HCT116 (cell line): ENCODE data around the gene MNX1. TPM values are rescaled to one million over a fixed set of nuclear protein-coding genes. Genes with fewer than 3 reads are reported as not detected.

Experiments
- ATAC-seq: fragments of 200-7000 bp; cut with Tn5 transposase; 2 replicates; pipeline ENCODE4 v1.9.1; 2020; ENCODE audit warnings: mild to moderate bottlenecking, moderate library complexity
- BruUV-seq: library from RNA; stranded (reverse); fragments of 400-500 nt; replicated peaks from 2 replicates; lab custom pipeline; 2021; lab: Mats Ljungman, UMichigan
- CTCF ChIA-PET: fragments of 300-600 bp; sonication (Branson Sonifier 250); formaldehyde crosslinking; loops from one replicate; lab custom pipeline; 2021; ENCODE audit warnings: antibody characterized with exemption; lab: Charles Lee
- POLR2A ChIA-PET: fragments of 300-600, 350-600 bp; sonication (Branson Sonifier 250); formaldehyde crosslinking; loops from one replicate; lab custom pipeline; 2021; ENCODE audit warnings: antibody characterized with exemption; lab: Charles Lee
- RAD21 ChIA-PET, 2 experiments: fragments of 300-600 bp; sonication (Branson Sonifier 250); formaldehyde crosslinking; loops; one replicate each; lab custom pipeline; 2023; ENCODE audit warnings: low total read pairs in 2 of 2; ENCODE audit not compliant: uncharacterized antibody in 2 of 2, unreplicated experiment in 2 of 2, low non-redundant PET in 1 of 2; lab: Charles Lee
- DNase-seq: peaks from one replicate; pipeline ENCODE4 v3.0.0-alpha.2; 2010; ENCODE audit warnings: low read depth, low spot score
- H2AFZ ChIP-seq: fragments of 200-600 bp; shearing (Covaris generic), sonication (generic); 2 replicates; pipeline ENCODE4 v1.6.1; 2017; ENCODE audit warnings: low read depth, mixed run types, mixed read lengths, antibody characterized with exemption, low read length; ENCODE audit not compliant: poor library complexity, severe bottlenecking
- H3K27ac ChIP-seq: 2 replicates; pipeline ENCODE4 v1.5.1; 2012; ENCODE audit warnings: low read depth, low read length
- H3K27me3 ChIP-seq: fragments of 200-600 bp; sonication (generic); 2 replicates; pipeline ENCODE4 v1.6.1; 2016; ENCODE audit warnings: mixed run types, low read length, mixed read lengths; ENCODE audit not compliant: insufficient read depth
- H3K36me3 ChIP-seq, 2 experiments: fragments of 200-500 bp in 1 of 2; fragments of 200-600 bp in 1 of 2; sonication (Bioruptor generic) in 1 of 2; sonication (generic) in 1 of 2; 2 replicates each; pipeline versions ENCODE4 v1.5.1 to v1.6.1; 2014 to 2016; ENCODE audit warnings: low read length in 2 of 2, inconsistent platforms in 1 of 2, mixed read lengths in 1 of 2, mixed run types in 1 of 2; ENCODE audit not compliant: insufficient read depth in 2 of 2, control insufficient read depth in 1 of 2
- H3K4me1 ChIP-seq, 2 experiments: fragments of 200-600 bp in 1 of 2; sonication (generic) in 1 of 2; 2 replicates each; pipeline versions ENCODE4 v1.5.1 to v1.6.1; 2012 to 2017; ENCODE audit warnings: low read length in 2 of 2, inconsistent platforms in 1 of 2, mild to moderate bottlenecking in 1 of 2, mixed read lengths in 1 of 2, mixed run types in 1 of 2, moderate library complexity in 1 of 2; ENCODE audit not compliant: insufficient read depth in 2 of 2, control insufficient read depth in 1 of 2
- H3K4me2 ChIP-seq: fragments of 200-600 bp; sonication (generic); 2 replicates; pipeline ENCODE4 v1.6.1; 2017; ENCODE audit warnings: mixed run types, low read length, mixed read lengths
- H3K4me3 ChIP-seq, 2 experiments: fragments of 200-600 bp in 1 of 2; sonication (generic) in 1 of 2; replicated peaks in 1 of 2; 2 replicates each; pipeline ENCODE4 v1.5.1; 2011 to 2016; ENCODE audit warnings: low read length in 2 of 2, control low read depth in 1 of 2, low read depth in 1 of 2, mild to moderate bottlenecking in 1 of 2, mixed read lengths in 1 of 2, mixed run types in 1 of 2
- H3K79me2 ChIP-seq: fragments of 200-600 bp; sonication (generic); 2 replicates; pipeline ENCODE4 v1.6.1; 2017; ENCODE audit warnings: mild to moderate bottlenecking, mixed run types, low read length, moderate library complexity, mixed read lengths; ENCODE audit not compliant: insufficient read depth
- H3K9ac ChIP-seq: fragments of 200-600 bp; sonication (generic); 2 replicates; pipeline ENCODE4 v1.6.1; 2016; ENCODE audit warnings: low read length, mixed read lengths
- H3K9me2 ChIP-seq: fragments of 200-600 bp; sonication (generic), shearing (Covaris generic); 2 replicates; pipeline ENCODE4 v1.6.1; 2017; ENCODE audit warnings: mixed run types, mild to moderate bottlenecking, moderate library complexity; ENCODE audit not compliant: insufficient read depth
- H3K9me3 ChIP-seq, 2 experiments: fragments of 200-500 bp in 1 of 2; fragments of 200-600 bp in 1 of 2; sonication (Bioruptor generic) in 1 of 2; sonication (generic) in 1 of 2; 2 replicates each; pipeline ENCODE4 v1.6.1; 2014 to 2017; ENCODE audit warnings: low read length in 2 of 2, mixed read lengths in 2 of 2, inconsistent platforms in 1 of 2, low read depth in 1 of 2, mild to moderate bottlenecking in 1 of 2, mixed run types in 1 of 2, moderate library complexity in 1 of 2; ENCODE audit not compliant: control insufficient read depth in 1 of 2, insufficient read depth in 1 of 2
- H4K20me1 ChIP-seq: fragments of 200-600 bp; sonication (generic), shearing (Covaris generic); 2 replicates; pipeline ENCODE4 v1.6.1; 2017; ENCODE audit warnings: mixed run types, mild to moderate bottlenecking, moderate library complexity; ENCODE audit not compliant: insufficient read depth
- CBX3 ChIP-seq: IDR thresholded peaks from 2 replicates; pipeline ENCODE4 v1.6.1; 2012; ENCODE audit warnings: low read depth
- CEBPB ChIP-seq: IDR thresholded peaks from 2 replicates; pipeline ENCODE4 v1.6.1; 2012; ENCODE audit warnings: low read depth
- EGR1 ChIP-seq: IDR thresholded peaks from 2 replicates; pipeline ENCODE4 v1.6.1; 2012; ENCODE audit warnings: low read depth
- ELF1 ChIP-seq: IDR thresholded peaks from 2 replicates; pipeline ENCODE4 v1.6.1; 2012; ENCODE audit warnings: low read depth, borderline replicate concordance
- EZH2 ChIP-seq: fragments of 200-600 bp; sonication (generic); IDR thresholded peaks from 2 replicates; pipeline ENCODE4 v1.6.1; 2017; ENCODE audit warnings: antibody characterized with exemption, mixed run types
- EZH2phosphoT487 ChIP-seq: fragments of 200-600 bp; IDR thresholded peaks from 2 replicates; pipeline ENCODE4 v1.6.1; 2018; ENCODE audit warnings: antibody characterized with exemption, borderline replicate concordance
- FOSL1 ChIP-seq: IDR thresholded peaks from 2 replicates; pipeline ENCODE4 v1.6.1; 2012; ENCODE audit warnings: low read depth
- SIN3A ChIP-seq: IDR thresholded peaks from 2 replicates; pipeline ENCODE4 v1.6.1; 2012; ENCODE audit warnings: low read depth
- TCF7L2 ChIP-seq: IDR thresholded peaks from 2 replicates; pipeline ENCODE4 v1.7.0; 2011; ENCODE audit warnings: borderline replicate concordance, inconsistent platforms; ENCODE audit not compliant: insufficient read depth, insufficient read length; ENCODE audit errors: extremely low read depth
- ZNF274 ChIP-seq: fragments of 200-500 bp; sonication (Bioruptor generic); IDR thresholded peaks from 2 replicates; pipeline ENCODE4 v1.6.1; 2014; ENCODE audit warnings: mild to moderate bottlenecking, low read depth, low read length, inconsistent platforms
- intact Hi-C: fragments of 100-400 bp; cut with micrococcal nuclease; formaldehyde crosslinking; loops from 2 replicates; pipeline ENCODE4 v1.10.0; 2022
- total RNA-seq: library from RNA; stranded (reverse); gene quantifications from one replicate; pipeline ENCODE4 v1.2.1, GENCODE V29; 2021; ENCODE audit not compliant: unreplicated experiment
- TF ChIP-seq, protein P1 (sequence below): IDR thresholded peaks from 2 replicates; pipeline ENCODE4 v1.6.1; 2012; ENCODE audit warnings: low read depth
- TF ChIP-seq, protein P2 (sequence below): IDR thresholded peaks from 2 replicates; pipeline ENCODE4 v1.6.1; 2012
- TF ChIP-seq, protein P3 (sequence below): IDR thresholded peaks from 2 replicates; pipeline ENCODE4 v1.6.1; 2012

Gene MNX1
- total RNA-seq, 1 experiment from 2014 or later, result 7.7 TPM

DNA sequence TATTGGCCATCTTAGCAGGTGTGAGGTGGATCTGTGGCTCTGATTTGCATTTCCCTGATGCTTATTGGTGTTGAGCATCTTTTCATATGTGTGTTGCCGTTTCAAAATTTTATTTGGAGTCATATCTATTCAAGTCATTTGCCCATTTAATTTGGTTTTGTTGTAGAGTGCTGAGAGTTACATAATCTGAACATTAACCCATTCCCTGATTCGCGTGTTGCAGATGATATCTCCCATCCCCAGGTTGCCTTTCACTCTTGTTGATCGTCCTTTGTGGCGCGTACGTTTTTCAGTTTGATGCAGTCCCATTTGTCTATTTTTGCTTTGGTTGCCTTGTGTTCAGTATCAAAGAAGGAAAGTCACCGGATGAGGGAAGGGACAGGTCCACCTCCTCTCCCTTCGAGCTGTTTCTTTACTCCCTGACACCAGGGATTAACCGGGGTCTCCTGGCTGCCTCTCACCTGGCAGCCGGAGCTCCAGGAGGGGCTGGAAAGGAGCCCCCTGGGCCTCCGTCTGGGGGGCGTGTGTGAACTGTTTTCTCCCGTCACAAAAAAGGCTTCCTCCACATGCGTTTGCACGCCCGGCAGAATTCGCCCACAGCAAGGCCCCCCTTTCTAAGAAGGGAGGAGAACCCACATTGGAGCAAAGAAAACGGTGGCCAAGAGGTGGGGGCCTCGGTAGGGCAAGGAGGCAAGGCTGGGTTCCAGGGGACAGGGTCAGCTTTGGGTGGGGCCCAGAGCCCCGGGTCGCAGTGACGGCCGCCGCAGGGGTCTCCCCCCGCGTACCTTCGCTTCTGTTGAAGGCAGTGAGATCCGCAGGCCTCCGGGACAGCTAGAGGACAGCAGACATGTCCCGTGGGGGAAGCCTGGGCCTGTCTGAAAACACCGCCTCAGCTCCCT, 8.3 kb downstream of the MNX1 start:
- RAD21 ChIA-PET, result no interaction called here
- Histone ChIP-seq H3K9ac (no peak overlapping the region), H3K9me3 (no peaks in the 10 kb centered on the region), H3K36me3 (no peaks in the 10 kb centered on the region; a peak in 1 of 4 replicates), H3K9me2 (no peaks in the 10 kb centered on the region), H3K27ac (no peak overlapping the region), H3K4me2 (no peak overlapping the region), H3K4me1 (peaks cover 5 to 15% of the 10 kb centered on the region in 2 experiments; a peak in 3 of 4 replicates), H2AFZ (no peak overlapping the region), H3K27me3 (no peaks in the 10 kb centered on the region), H4K20me1 (no peaks in the 10 kb centered on the region), H3K4me3 (no peak overlapping the region), H3K79me2 (no peaks in the 10 kb centered on the region)
- no TSS peak for BruUV-seq
- intact Hi-C loops, result loop anchor here (5.0 kb wide), 1 partner anchor 140 kb away; no protein-coding TSS in a partner anchor
- no peak for ATAC-seq
- TF ChIP-seq EZH2phosphoT487, result no peak
- CTCF ChIA-PET, result no interaction called here
- DNase-seq, result no peak
- POLR2A ChIA-PET, result no interaction called here

DNA sequence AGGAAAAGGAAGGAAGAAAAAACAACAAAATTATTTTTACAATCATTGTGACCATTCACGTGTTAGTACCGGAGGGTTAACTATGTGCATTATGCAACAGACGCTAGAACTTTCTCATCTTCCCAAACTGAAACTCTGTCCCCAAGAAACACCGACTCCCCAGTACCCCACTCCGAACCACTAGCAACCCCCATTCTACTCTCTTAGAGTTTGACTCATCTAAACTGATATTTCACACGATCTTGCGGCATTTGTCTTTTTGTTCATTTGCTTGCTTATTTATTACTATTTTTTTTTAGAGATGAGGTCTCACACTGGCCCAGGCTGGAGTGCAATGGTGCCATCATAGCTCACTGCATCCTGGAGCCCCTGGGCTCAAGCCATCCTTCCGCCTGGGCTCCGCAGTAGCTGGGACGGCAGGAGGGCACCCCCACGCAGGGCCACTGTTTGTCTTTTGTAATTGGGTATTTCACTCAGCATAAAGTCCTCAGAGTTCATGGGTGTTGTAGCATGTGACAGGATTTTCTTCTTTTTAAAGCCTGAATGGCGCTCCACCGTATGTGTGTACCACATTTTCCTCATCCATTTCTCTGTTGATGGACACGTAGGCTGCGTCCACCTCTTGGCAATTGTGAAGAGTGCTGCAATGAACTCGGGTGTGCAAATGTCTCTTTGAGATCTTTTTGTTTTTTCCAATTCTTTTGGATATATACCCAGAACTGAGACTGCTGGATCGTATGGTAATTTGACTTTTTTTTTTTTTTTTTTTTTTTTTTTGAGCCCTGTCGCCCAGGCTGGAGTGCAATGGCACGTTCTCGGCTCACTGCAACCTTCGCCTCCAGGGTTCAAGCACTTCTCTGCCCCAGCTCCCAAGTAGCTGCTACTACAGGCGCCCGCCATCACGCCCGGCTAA, 9.5 kb downstream of the MNX1 start:
- ChIA-PET CTCF (no interaction called here), RAD21 (no interaction called here), POLR2A (no interaction called here)
- Histone ChIP-seq H3K36me3 (no peaks in the 10 kb centered on the region; a peak in 1 of 4 replicates), H3K9me3 (no peaks in the 10 kb centered on the region), H3K9ac (no peak overlapping the region), H2AFZ (no peak overlapping the region), H3K4me3 (peak overlapping the region; percentile 13 to 59; a peak in 3 of 4 replicates), H3K27ac (no peak overlapping the region), H3K79me2 (no peaks in the 10 kb centered on the region), H3K9me2 (no peaks in the 10 kb centered on the region), H3K27me3 (no peaks in the 10 kb centered on the region), H3K4me2 (peak overlapping the region; percentile 87), H4K20me1 (no peaks in the 10 kb centered on the region), H3K4me1 (peaks cover 5 to 15% of the 10 kb centered on the region in 2 experiments; a peak in 3 of 4 replicates)
- no TSS peak for BruUV-seq
- intact Hi-C loops, result loop anchor here (5.0 kb wide), 1 partner anchor 141 kb away; no protein-coding TSS in a partner anchor
- ATAC-seq, result no peak
- DNase-seq, result no peak
- TF ChIP-seq EZH2, result no peak
- no peak for TF ChIP-seq FOSL1
- TF ChIP-seq ZNF274, result no peak
- TF ChIP-seq, protein P1, sequence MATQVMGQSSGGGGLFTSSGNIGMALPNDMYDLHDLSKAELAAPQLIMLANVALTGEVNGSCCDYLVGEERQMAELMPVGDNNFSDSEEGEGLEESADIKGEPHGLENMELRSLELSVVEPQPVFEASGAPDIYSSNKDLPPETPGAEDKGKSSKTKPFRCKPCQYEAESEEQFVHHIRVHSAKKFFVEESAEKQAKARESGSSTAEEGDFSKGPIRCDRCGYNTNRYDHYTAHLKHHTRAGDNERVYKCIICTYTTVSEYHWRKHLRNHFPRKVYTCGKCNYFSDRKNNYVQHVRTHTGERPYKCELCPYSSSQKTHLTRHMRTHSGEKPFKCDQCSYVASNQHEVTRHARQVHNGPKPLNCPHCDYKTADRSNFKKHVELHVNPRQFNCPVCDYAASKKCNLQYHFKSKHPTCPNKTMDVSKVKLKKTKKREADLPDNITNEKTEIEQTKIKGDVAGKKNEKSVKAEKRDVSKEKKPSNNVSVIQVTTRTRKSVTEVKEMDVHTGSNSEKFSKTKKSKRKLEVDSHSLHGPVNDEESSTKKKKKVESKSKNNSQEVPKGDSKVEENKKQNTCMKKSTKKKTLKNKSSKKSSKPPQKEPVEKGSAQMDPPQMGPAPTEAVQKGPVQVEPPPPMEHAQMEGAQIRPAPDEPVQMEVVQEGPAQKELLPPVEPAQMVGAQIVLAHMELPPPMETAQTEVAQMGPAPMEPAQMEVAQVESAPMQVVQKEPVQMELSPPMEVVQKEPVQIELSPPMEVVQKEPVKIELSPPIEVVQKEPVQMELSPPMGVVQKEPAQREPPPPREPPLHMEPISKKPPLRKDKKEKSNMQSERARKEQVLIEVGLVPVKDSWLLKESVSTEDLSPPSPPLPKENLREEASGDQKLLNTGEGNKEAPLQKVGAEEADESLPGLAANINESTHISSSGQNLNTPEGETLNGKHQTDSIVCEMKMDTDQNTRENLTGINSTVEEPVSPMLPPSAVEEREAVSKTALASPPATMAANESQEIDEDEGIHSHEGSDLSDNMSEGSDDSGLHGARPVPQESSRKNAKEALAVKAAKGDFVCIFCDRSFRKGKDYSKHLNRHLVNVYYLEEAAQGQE, result no peak
- TF ChIP-seq SIN3A, result no peak
- no peak for TF ChIP-seq ELF1
- TF ChIP-seq, protein P2, sequence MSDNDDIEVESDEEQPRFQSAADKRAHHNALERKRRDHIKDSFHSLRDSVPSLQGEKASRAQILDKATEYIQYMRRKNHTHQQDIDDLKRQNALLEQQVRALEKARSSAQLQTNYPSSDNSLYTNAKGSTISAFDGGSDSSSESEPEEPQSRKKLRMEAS, result no peak
- TF ChIP-seq CBX3, result no peak
- TF ChIP-seq CEBPB, result no peak
- no peak for TF ChIP-seq TCF7L2
- TF ChIP-seq, protein P3, sequence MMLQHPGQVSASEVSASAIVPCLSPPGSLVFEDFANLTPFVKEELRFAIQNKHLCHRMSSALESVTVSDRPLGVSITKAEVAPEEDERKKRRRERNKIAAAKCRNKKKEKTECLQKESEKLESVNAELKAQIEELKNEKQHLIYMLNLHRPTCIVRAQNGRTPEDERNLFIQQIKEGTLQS, result no peak
- no peak for TF ChIP-seq EGR1
